Coronary artery (tissue), 2 donors: ENCODE measurements around the gene APOA4.

Experiments
- DNase-seq: peaks from one replicate; pipeline ENCODE4 v3.0.0-alpha.2; 2017; ENCODE audit warnings: low spot score
- H3K27ac ChIP-seq, 2 donors: fragments of 200-600 bp; sonication (generic); one replicate each; pipeline ENCODE4 v1.5.1; 2016 to 2019
- H3K4me3 ChIP-seq: fragments of 200-600 bp; sonication (generic); 2 replicates; pipeline ENCODE4 v1.5.1; 2016; ENCODE audit warnings: mild to moderate bottlenecking, moderate library complexity
- CTCF ChIP-seq: fragments of 200-600 bp; sonication (generic); IDR thresholded peaks from one replicate; pipeline ENCODE4 v1.5.1; 2019; ENCODE audit warnings: antibody characterized with exemption

Gene APOA4

GRCh38 chr11:116840746-116841296 lies 17.7 kb upstream of the APOA4 start:
- DNase-seq: no peak
- H3K4me3 ChIP-seq: no peak overlapping the region
- no peak overlapping the region for H3K27ac ChIP-seq
- TF ChIP-seq CTCF: no peak

DNA sequence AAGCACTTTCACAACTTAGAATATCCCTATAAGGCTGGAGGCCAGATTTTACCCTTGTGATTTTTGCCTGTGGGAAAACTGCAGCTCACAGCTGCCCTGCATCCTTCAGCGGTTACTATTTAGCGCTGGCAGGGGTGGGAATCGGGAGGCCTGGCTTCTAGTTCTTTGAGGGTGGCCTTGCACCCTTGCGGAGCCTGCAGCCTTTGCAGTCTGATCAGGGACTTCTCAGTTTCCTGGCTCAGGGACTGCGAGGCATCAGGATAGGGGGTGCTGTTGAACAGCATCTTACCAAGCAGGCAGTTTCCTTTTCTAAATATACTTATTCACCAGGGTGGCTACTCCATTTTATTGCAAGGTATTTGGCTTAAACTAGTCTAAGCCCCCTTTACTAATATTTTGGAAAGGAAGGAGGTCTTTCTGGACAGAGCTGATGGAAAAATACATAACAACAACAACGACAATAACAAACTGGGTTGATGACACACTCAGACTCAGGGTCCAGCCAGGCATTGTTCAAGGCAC lies 17.2 kb upstream of the APOA4 start:
- Histone ChIP-seq H3K4me3 (no peak overlapping the region), H3K27ac (no peak overlapping the region)
- no peak for TF ChIP-seq CTCF
- no peak for DNase-seq

- no peak for TF ChIP-seq CTCF
Measured at GRCh38 chr11:116838321-116839084, 15.4 kb upstream of the APOA4 start.

GRCh38 chr11:116837231-116838091 lies 14.4 kb upstream of the APOA4 start, which contains the start of gene APOA1:
APOA1 (minus strand) TSS chr11:116837622; CDS start chr11:116837387, 235 bp downstream.
- TF ChIP-seq CTCF: no peak
- no peak within 1 kb of the TSS for H3K4me3 ChIP-seq
- DNase-seq: no peak
- no peak within 1 kb of the TSS for H3K27ac ChIP-seq

More at GRCh38 chr11:116838321-116839084, 15.4 kb upstream of the APOA4 start:
- Histone ChIP-seq H3K27ac (no peak overlapping the region), H3K4me3 (no peak overlapping the region)
- no peak for DNase-seq

- no peak overlapping the region for H3K27ac ChIP-seq
- no peak for DNase-seq
- H3K4me3 ChIP-seq: no peak overlapping the region
- no peak for TF ChIP-seq CTCF
Measured at GRCh38 chr11:116836632-116836991, 13.5 kb upstream of the APOA4 start.

- peak overlapping the region; percentile 51 to 80 for H3K27ac ChIP-seq
- peak overlapping the region; percentile 69 for H3K4me3 ChIP-seq
- peak; percentile 87 for DNase-seq
- TF ChIP-seq CTCF: peak; percentile 23
Measured at GRCh38 chr11:116835791-116836631, 12.9 kb upstream of the APOA4 start.
